Stimulated activated CD4-positive, alpha-beta T cell treated with anti-CD3 and anti-CD28 coated beads, Interleukin-12 subunit alpha, Interleukin-12 subunit beta, amount 100 ng/mL, for 4 hours (primary cell): ENCODE data around the gene BMP5.

Experiments
- DNase-seq: peaks from one replicate; pipeline ENCODE4 v3.0.0-alpha.2; 2020

Gene BMP5

GRCh38 chr6:55705451-55706440 is 169.6 kb downstream of the BMP5 start:
- no peak for DNase-seq

DNA sequence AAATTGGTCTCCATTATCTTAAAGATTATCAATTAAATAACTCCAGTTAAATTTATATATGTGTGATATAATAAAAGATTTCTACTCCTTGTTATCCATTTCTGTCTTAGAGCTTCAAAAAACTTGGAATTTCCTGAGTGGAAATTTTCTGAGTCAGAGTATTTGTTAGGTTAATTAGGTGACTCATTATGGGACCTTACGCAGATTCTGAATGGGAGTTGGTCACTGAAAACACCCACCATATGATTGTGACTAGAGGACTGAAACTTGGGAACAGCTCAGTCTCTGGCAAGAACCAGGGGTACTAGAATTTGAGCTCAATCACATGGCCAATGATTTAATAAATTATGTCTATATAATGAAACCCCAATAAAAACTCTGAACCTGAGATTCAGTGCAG is 171.0 kb downstream of the BMP5 start:
- no peak for DNase-seq
